Peyer's patch (tissue), 4 donors: ENCODE measurements around the gene SFTPB. TPM values are rescaled to one million over a fixed set of nuclear protein-coding genes. Genes with fewer than 3 reads are reported as not detected.

Source experiments
- DNase-seq, 3 donors: peaks; one replicate each; pipeline ENCODE4 v3.0.0-alpha.2; 2017 to 2019
- H3K27ac ChIP-seq, 4 donors: fragments of 200-600 bp; sonication (generic); one replicate each; pipeline ENCODE4 v1.5.1; 2016 to 2019
- H3K27me3 ChIP-seq, 2 donors: fragments of 200-600 bp; sonication (generic); one replicate each; pipeline ENCODE4 v1.5.1; 2019
- H3K36me3 ChIP-seq, 3 donors: fragments of 200-600 bp; sonication (generic); one replicate each; pipeline ENCODE4 v1.5.1; 2016 to 2019
- H3K4me1 ChIP-seq, 4 donors: fragments of 200-600 bp; sonication (generic); one replicate each; pipeline ENCODE4 v1.5.1; 2016 to 2019
- H3K4me3 ChIP-seq, 4 donors: fragments of 200-600 bp; sonication (generic); 1 replicate in 3 of 4; 2 replicates in 1 of 4; pipeline ENCODE4 v1.5.1; 2016 to 2019; ENCODE audit warnings: mild to moderate bottlenecking in 1 of 4
- H3K9me3 ChIP-seq, 4 donors: fragments of 200-600 bp; sonication (generic); one replicate each; pipeline ENCODE4 v1.5.1; 2016 to 2019; ENCODE audit warnings: mild to moderate bottlenecking in 1 of 4
- CTCF ChIP-seq, 6 experiments: fragments of 450-650 bp in 4 of 6; fragments of 200-600 bp in 2 of 6; sonication (generic) in 1 of 6; IDR thresholded peaks; one replicate each; pipeline ENCODE4 v1.5.1; 2017 to 2019; ENCODE audit warnings: antibody characterized with exemption in 6 of 6, mild to moderate bottlenecking in 3 of 6, moderate library complexity in 1 of 6
- POLR2A ChIP-seq, 2 donors: fragments of 450-650 bp; IDR thresholded peaks; one replicate each; pipeline ENCODE4 v1.5.1; 2017; ENCODE audit warnings: antibody characterized with exemption in 2 of 2, mild to moderate bottlenecking in 2 of 2, moderate library complexity in 2 of 2
- total RNA-seq, 4 donors: library from RNA; depleted of rRNA; stranded (reverse); fragments of >200 nt; gene quantifications; one replicate each; pipeline ENCODE4 v1.1.0, GENCODE V29; 2016

SFTPB gene
- total RNA-seq, 4 donors from 2014 or later = 1.7 TPM; not detected in 3

- Histone ChIP-seq H3K4me3 (no peak overlapping the region), H3K36me3 (no peaks in the 10 kb centered on the region), H3K9me3 (no peaks in the 10 kb centered on the region), H3K27me3 (no peaks in the 10 kb centered on the region), H3K4me1 (peaks cover 0 to 6% (median 2%) of the 10 kb centered on the region in 4 donors), H3K27ac (no peak overlapping the region)
- peak in 1 of 3 donors; percentile 30 for DNase-seq
- TF ChIP-seq POLR2A (IDR thresholded peaks at IDR 0.05) (no peak), CTCF (IDR thresholded peaks at IDR 0.05) (no peak)
Observed at GRCh38 chr2:85680707-85681371, 12.8 kb upstream of the SFTPB start.

GRCh38 chr2:85678794-85679672 lies 11.0 kb upstream of the SFTPB start:
- peaks cover 0 to 6% (median 2%) of the 10 kb centered on the region in 4 donors for H3K4me1 ChIP-seq

GRCh38 chr2:85678377-85678776 lies 10.4 kb upstream of the SFTPB start:
- Histone ChIP-seq H3K27me3 (no peaks in the 10 kb centered on the region), H3K9me3 (no peaks in the 10 kb centered on the region), H3K4me3 (no peak overlapping the region), H3K36me3 (no peaks in the 10 kb centered on the region), H3K4me1 (peaks cover 0 to 6% (median 2%) of the 10 kb centered on the region in 4 donors), H3K27ac (peak overlapping the region in 1 of 4 donors; percentile 35)
- TF ChIP-seq CTCF (IDR thresholded peaks at IDR 0.05) (no peak), POLR2A (IDR thresholded peaks at IDR 0.05) (no peak)
- peak in 1 of 3 donors; percentile 30 for DNase-seq

More at GRCh38 chr2:85678794-85679672, 11.0 kb upstream of the SFTPB start:
- TF ChIP-seq CTCF (IDR thresholded peaks at IDR 0.05) (peak; percentile 86 to 97 (median 94)), POLR2A (IDR thresholded peaks at IDR 0.05) (no peak)
- no peak overlapping the region for H3K4me3 ChIP-seq
- no peaks in the 10 kb centered on the region for H3K36me3 ChIP-seq
- DNase-seq = peak; percentile 77 to 93 (median 90)
- no peaks in the 10 kb centered on the region for H3K9me3 ChIP-seq
- no peaks in the 10 kb centered on the region for H3K27me3 ChIP-seq
- H3K27ac ChIP-seq = peak overlapping the region in 1 of 4 donors; percentile 35

GRCh38 chr2:85675866-85676548 lies 8.0 kb upstream of the SFTPB start:
- no peak overlapping the region for H3K27ac ChIP-seq
- no peaks in the 10 kb centered on the region for H3K9me3 ChIP-seq
- TF ChIP-seq POLR2A (IDR thresholded peaks at IDR 0.05) (no peak), CTCF (IDR thresholded peaks at IDR 0.05) (no peak)
- DNase-seq = peak in 1 of 3 donors; percentile 6
- no peaks in the 10 kb centered on the region for H3K36me3 ChIP-seq
- H3K4me1 ChIP-seq = peaks cover 0 to 6% (median 2%) of the 10 kb centered on the region in 4 donors
- H3K27me3 ChIP-seq = no peaks in the 10 kb centered on the region
- no peak overlapping the region for H3K4me3 ChIP-seq

- TF ChIP-seq CTCF (IDR thresholded peaks at IDR 0.05) (no peak), POLR2A (IDR thresholded peaks at IDR 0.05) (no peak)
- H3K27ac ChIP-seq = no peak overlapping the region
- H3K4me1 ChIP-seq = peaks cover 0 to 6% (median 2%) of the 10 kb centered on the region in 4 donors
- no peaks in the 10 kb centered on the region for H3K27me3 ChIP-seq
- DNase-seq = peak in 1 of 3 donors; percentile 34
- H3K9me3 ChIP-seq = no peaks in the 10 kb centered on the region
- no peaks in the 10 kb centered on the region for H3K36me3 ChIP-seq
- H3K4me3 ChIP-seq = no peak overlapping the region
Observed at GRCh38 chr2:85675427-85675826, 7.4 kb upstream of the SFTPB start.
